ENCODE results near the gene ESR1.

The ESR1 gene

GRCh38 chr6:151807513-151808370, at the start of gene ESR1:
Gene ESR1 (plus strand): TSS chr6:151807682. CDS start chr6:151807913, 231 bp downstream.
- peak; percentile 32 for DNase-seq

DNA sequence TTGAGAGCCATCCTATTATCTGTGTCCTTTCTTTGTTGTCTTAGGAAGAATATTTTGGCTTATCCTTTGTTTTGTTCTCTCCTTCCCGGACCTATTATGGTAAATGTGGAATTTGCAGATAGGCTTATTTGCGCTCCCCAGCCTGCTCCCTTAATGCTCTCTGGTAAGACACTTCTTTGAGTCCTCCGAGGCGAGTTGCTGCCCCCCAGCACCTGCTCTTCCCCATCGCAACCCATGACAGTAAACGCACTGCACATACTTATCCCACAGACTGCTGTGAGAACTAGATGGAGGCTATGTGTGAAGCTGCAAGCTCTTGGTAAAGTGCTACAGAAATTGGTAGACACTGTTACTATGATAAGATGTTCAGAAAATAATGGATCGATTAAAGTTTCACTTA, 47.0 kb upstream of the ESR1 start:
- DNase-seq = no peak

- DNase-seq = no peak
Measured at GRCh38 chr6:151761851-151762250, 45.6 kb upstream of the ESR1 start.

DNA sequence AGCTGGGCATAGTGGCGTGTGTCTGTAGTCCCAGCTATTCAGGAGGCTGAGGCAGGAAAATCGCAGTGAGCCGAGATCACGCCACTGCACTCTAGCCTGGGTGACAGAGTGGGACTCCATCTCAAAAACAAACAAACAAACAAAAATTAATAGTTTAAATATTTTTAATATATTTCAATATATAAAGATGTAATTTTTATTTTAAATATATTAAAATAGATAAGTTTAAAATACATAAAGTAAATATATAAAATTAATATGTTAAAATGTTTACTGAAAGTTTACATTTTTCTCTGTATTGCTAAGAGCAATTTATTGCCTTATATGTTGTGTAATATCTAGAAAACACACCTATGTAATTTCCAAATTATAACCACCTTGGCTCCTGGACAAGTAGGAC, 44.7 kb upstream of the ESR1 start:
- DNase-seq = no peak

GRCh38 chr6:151763303-151763702, 44.2 kb upstream of the ESR1 start:
- DNase-seq = no peak

DNA sequence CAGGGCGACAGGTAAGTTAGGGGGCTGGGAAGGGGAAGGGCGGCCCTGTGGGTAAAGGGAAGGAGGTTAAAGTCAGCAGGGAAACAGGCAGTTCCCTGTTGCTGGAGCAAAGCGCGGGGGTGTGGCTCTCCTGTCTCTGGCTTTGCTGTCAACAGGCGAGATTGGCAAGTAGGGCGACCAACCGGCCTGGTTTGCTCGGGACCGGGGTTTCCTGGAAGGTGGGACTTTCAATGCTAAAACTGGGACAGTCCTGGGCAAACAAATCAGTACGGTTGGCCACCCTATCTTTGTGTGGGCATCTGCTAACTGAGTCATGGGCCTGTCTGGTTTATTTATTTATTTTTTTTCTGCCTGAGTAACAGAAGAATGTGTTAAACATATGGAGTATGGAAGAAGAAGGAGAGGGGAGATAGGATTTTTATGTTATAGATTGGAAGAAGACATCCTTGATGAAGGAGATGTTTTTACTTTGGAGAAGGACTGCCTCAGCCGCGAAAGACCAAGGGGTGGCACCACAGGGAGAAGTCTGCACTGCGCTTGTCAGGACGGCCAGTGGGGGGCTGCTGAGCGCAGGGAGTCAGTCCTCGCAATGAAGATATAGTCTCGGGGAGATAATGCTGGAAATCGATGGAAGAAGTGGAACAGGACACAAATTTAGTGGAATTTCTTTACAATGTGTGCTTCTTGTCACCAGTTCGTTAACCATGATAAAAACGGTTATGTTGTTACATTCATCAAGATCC, 43.4 kb upstream of the ESR1 start:
- peak; percentile 67 for DNase-seq

- DNase-seq = peak; percentile 48
Measured at GRCh38 chr6:151765444-151765886, 42.0 kb upstream of the ESR1 start.

GRCh38 chr6:151772446-151772845, 35.0 kb upstream of the ESR1 start:
- no peak for DNase-seq

DNA sequence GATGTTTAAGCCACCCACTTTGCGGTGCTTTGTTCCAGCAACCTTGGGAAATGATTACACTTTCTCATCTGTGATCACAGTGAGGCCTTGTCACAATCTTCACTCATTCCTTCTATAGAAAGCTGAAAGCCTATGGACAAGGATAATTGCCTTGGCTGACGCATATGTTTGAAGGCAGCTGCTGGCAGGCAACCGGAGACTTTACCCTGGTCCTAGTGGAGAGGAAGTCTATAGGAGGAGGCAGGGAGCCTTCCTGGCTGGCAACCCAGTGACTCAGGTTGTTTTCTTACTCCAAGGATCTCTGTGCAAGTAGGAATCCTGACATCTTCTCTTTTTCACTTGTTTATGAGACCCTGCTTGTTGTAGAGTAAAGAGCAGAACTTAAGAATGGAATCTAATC, 34.1 kb upstream of the ESR1 start:
- no peak for DNase-seq

GRCh38 chr6:151782560-151782959, 24.9 kb upstream of the ESR1 start:
- DNase-seq = no peak

- no peak for DNase-seq
Measured at GRCh38 chr6:151783692-151784091, 23.8 kb upstream of the ESR1 start.

- DNase-seq = no peak
Measured at GRCh38 chr6:151784441-151785214, 22.9 kb upstream of the ESR1 start.

DNA sequence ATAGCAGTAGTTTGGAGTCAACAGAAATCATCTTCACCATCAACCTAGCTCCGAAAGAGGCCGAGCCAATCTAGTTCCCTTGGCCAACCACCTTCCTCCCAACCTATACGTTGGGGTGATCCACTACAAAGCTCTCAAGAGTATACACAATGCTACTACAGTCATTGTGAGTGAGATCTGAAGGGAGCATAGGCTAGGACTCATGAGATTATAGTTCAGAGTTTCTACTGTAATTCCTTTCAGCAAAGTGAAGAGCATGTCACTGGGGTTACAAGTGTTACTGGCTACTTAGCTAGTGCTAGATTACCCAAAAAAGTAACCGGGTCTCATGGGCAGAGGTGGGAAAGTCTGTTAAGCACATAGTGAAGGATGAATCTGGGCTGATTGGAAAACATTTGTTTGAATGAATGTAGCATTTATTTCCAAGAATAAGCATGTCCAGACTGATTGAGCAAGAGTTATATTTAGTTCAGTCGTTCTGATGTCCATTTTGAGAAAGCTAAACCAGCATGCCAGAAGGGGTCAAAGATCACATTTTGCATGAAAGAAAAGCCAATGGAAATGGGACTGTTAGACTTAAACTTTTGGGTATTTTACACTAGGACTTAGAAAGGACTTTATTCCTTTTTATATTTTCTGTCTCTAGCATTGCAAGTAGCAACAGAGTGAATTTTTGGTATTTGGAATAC, 10.5 kb upstream of the ESR1 start:
- DNase-seq = no peak

- DNase-seq = no peak
Measured at GRCh38 chr6:151803743-151804142, 3.7 kb upstream of the ESR1 start.

DNA sequence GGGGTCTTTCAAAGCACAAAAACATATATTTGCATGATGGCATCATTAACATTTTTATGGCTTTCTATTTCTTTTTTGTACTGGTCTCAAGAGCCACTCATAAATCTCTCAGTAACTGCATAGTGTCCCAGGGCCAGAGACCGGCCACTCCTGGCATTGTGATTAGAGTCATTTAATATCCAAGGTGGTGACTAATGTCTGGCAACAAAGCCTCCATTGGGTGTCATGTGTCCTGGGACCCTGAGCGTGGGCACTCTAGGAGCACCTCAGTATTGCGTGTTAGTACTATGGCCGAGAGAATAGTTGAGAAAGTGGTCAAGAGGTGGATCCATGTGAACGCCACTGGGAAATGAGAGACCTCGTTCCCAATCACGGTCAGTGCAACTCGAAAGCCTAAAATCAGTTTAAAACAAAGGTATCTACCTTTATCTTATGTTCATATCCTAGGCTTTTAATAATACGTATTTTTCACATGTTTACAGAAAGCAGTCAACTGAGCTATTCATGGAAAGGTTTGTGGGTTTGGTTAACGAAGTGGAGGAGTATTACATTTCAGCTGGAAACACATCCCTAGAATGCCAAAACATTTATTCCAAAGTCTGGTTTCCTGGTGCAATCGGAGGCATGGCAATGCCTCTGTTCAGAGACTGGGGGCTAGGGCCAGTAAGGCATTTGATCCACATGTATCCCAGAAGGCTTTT, 2.7 kb upstream of the ESR1 start:
- no peak for DNase-seq

DNA sequence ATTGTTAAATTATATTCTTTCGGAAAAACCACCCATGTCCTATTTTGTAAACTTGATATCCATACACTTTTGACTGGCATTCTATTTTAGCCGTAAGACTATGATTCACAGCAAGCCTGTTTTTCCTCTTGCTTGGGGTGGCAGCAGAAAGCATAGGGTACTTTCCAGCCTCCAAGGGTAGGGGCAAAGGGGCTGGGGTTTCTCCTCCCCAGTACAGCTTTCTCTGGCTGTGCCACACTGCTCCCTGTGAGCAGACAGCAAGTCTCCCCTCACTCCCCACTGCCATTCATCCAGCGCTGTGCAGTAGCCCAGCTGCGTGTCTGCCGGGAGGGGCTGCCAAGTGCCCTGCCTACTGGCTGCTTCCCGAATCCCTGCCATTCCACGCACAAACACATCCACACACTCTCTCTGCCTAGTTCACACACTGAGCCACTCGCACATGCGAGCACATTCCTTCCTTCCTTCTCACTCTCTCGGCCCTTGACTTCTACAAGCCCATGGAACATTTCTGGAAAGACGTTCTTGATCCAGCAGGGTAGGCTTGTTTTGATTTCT, 2.1 kb upstream of the ESR1 start:
- DNase-seq = no peak

- DNase-seq = peak; percentile 4
Measured at GRCh38 chr6:151806757-151807512, 547 bp upstream of the ESR1 start.

DNA sequence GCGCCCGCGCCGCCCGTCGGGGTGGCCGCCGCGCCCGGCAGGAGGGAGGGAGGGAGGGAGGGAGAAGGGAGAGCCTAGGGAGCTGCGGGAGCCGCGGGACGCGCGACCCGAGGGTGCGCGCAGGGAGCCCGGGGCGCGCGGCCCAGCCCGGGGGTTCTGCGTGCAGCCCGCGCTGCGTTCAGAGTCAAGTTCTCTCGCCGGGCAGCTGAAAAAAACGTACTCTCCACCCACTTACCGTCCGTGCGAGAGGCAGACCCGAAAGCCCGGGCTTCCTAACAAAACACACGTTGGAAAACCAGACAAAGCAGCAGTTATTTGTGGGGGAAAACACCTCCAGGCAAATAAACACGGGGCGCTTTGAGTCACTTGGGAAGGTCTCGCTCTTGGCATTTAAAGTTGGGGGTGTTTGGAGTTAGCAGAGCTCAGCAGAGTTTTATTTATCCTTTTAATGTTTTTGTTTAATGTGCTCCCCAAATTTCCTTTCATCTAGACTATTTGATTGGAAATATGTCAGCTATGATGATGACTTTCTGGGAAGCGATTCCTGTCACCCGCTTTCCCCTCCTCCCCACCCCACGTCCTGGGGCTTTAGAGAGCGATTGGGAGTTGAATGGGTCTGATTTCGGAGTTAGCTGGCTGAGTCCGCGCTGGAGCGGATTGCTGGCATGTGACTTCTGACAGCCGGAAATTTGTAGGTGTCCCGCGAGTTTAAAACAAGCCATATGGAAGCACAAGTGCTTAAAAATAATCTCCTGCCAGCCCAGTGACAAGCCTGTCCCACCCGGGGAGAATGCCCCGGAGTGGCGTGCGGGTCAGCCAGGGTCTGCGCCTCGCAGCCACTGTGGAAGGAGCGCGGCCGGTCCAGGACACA, 1.1 kb downstream of the ESR1 start:
- no peak for DNase-seq

- no peak for DNase-seq
Measured at GRCh38 chr6:151811081-151811480, 3.6 kb downstream of the ESR1 start.

DNA sequence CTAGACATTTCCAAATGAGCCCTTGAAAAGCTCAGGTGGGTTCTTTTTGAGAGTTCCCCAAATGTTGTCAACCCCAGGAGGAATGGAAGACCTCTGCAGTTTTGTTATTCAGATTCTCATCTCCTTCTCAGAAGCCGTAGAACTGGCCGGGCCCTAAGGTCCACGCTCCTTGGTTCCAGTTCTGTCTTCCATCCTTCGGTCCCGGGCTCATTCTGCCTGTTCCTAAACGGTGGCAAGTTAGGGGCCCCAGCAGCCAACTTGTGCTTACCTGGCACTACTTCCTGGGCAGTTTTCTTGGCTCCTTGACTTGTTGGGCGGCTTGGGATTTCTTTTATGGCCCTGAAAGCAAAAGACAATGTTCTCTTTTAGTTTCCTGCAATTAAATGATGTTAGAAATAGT, 6.4 kb downstream of the ESR1 start:
- no peak for DNase-seq

Measured in stimulated activated CD4-positive, alpha-beta T cell treated with anti-CD3 and anti-CD28 coated beads, Interleukin-15, amount 100 ng/mL, for 24 hours (primary cell).